ENCODE results near the gene AJAP1.

Gene AJAP1

GRCh38 chr1:4621646-4622045, 32.8 kb upstream of the AJAP1 start:
- H3K9ac ChIP-seq (ENCODE audit: low read length): no peak overlapping the region
- no peaks in the 10 kb centered on the region for H3K4me1 ChIP-seq (ENCODE audit: control insufficient read depth, insufficient read depth, low read length)
- H3K4me3 ChIP-seq (ENCODE audit: low read length): no peak overlapping the region
- H3K27me3 ChIP-seq (ENCODE audit: control insufficient read depth, insufficient read depth, low read length): no peaks in the 10 kb centered on the region
- no peaks in the 10 kb centered on the region for H3K36me3 ChIP-seq (ENCODE audit: control insufficient read depth, insufficient read depth, low read length)
- no peak overlapping the region for H3K27ac ChIP-seq (ENCODE audit: low read depth, low read length)

DNA sequence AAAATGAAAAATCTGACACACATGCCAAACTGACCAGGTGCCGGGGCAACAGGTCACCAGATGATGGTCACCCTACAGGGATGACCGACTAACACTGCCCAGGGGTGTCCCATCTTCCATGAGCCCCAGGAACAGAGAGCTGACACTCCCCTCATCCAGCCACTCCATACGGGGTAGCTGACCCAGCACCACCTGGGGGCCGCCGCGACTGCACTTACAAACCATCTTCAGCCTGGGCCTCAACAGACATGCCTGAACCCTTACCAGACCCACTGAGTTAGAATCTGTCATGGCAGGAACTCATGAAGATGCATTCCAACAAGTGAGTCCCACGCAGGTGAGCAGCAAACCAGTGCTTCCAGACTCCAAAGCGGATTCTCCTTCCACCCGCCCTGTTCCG, 31.6 kb upstream of the AJAP1 start:
- Histone ChIP-seq H3K36me3 (ENCODE audit: control insufficient read depth, insufficient read depth, low read length) (no peaks in the 10 kb centered on the region), H3K4me3 (ENCODE audit: low read length) (no peak overlapping the region), H3K9ac (ENCODE audit: low read length) (no peak overlapping the region), H3K4me1 (ENCODE audit: control insufficient read depth, insufficient read depth, low read length) (no peaks in the 10 kb centered on the region), H3K27me3 (ENCODE audit: control insufficient read depth, insufficient read depth, low read length) (no peaks in the 10 kb centered on the region), H3K27ac (ENCODE audit: low read depth, low read length) (no peak overlapping the region)

- Histone ChIP-seq H3K36me3 (ENCODE audit: control insufficient read depth, insufficient read depth, low read length) (no peaks in the 10 kb centered on the region), H3K4me3 (ENCODE audit: low read length) (no peak overlapping the region), H3K9ac (ENCODE audit: low read length) (no peak overlapping the region), H3K27ac (ENCODE audit: low read depth, low read length) (no peak overlapping the region), H3K27me3 (ENCODE audit: control insufficient read depth, insufficient read depth, low read length) (no peaks in the 10 kb centered on the region), H3K4me1 (ENCODE audit: control insufficient read depth, insufficient read depth, low read length) (no peaks in the 10 kb centered on the region)
Measured at GRCh38 chr1:4624141-4624715, 30.2 kb upstream of the AJAP1 start.

GRCh38 chr1:4624801-4625200, 29.6 kb upstream of the AJAP1 start:
- Histone ChIP-seq H3K4me3 (ENCODE audit: low read length) (no peak overlapping the region), H3K27me3 (ENCODE audit: control insufficient read depth, insufficient read depth, low read length) (no peaks in the 10 kb centered on the region), H3K4me1 (ENCODE audit: control insufficient read depth, insufficient read depth, low read length) (no peaks in the 10 kb centered on the region), H3K27ac (ENCODE audit: low read depth, low read length) (no peak overlapping the region), H3K9ac (ENCODE audit: low read length) (no peak overlapping the region), H3K36me3 (ENCODE audit: control insufficient read depth, insufficient read depth, low read length) (no peaks in the 10 kb centered on the region)

GRCh38 chr1:4626061-4626460, 28.3 kb upstream of the AJAP1 start:
- H3K36me3 ChIP-seq (ENCODE audit: control insufficient read depth, insufficient read depth, low read length): no peaks in the 10 kb centered on the region
- H3K9ac ChIP-seq (ENCODE audit: low read length): no peak overlapping the region
- peaks cover under 1% of the 10 kb centered on the region for H3K27me3 ChIP-seq (ENCODE audit: control insufficient read depth, insufficient read depth, low read length)
- H3K4me3 ChIP-seq (ENCODE audit: low read length): no peak overlapping the region
- H3K27ac ChIP-seq (ENCODE audit: low read depth, low read length): no peak overlapping the region
- H3K4me1 ChIP-seq (ENCODE audit: control insufficient read depth, insufficient read depth, low read length): no peaks in the 10 kb centered on the region

- Histone ChIP-seq H3K9ac (ENCODE audit: low read length) (no peak overlapping the region), H3K4me3 (ENCODE audit: low read length) (no peak overlapping the region), H3K4me1 (ENCODE audit: control insufficient read depth, insufficient read depth, low read length) (no peaks in the 10 kb centered on the region), H3K27ac (ENCODE audit: low read depth, low read length) (no peak overlapping the region), H3K36me3 (ENCODE audit: control insufficient read depth, insufficient read depth, low read length) (no peaks in the 10 kb centered on the region), H3K27me3 (ENCODE audit: control insufficient read depth, insufficient read depth, low read length) (peaks cover 6% of the 10 kb centered on the region)
Measured at GRCh38 chr1:4626560-4627319, 27.7 kb upstream of the AJAP1 start.

GRCh38 chr1:4627353-4627752, 27.1 kb upstream of the AJAP1 start:
- peaks cover 6% of the 10 kb centered on the region for H3K27me3 ChIP-seq (ENCODE audit: control insufficient read depth, insufficient read depth, low read length)
- no peaks in the 10 kb centered on the region for H3K4me1 ChIP-seq (ENCODE audit: control insufficient read depth, insufficient read depth, low read length)
- no peak overlapping the region for H3K27ac ChIP-seq (ENCODE audit: low read depth, low read length)
- no peaks in the 10 kb centered on the region for H3K36me3 ChIP-seq (ENCODE audit: control insufficient read depth, insufficient read depth, low read length)
- H3K4me3 ChIP-seq (ENCODE audit: low read length): no peak overlapping the region
- H3K9ac ChIP-seq (ENCODE audit: low read length): no peak overlapping the region

- Histone ChIP-seq H3K27ac (ENCODE audit: low read depth, low read length) (no peak overlapping the region), H3K36me3 (ENCODE audit: control insufficient read depth, insufficient read depth, low read length) (no peaks in the 10 kb centered on the region), H3K4me1 (ENCODE audit: control insufficient read depth, insufficient read depth, low read length) (no peaks in the 10 kb centered on the region), H3K9ac (ENCODE audit: low read length) (no peak overlapping the region), H3K4me3 (ENCODE audit: low read length) (no peak overlapping the region), H3K27me3 (ENCODE audit: control insufficient read depth, insufficient read depth, low read length) (peaks cover 6% of the 10 kb centered on the region)
Measured at GRCh38 chr1:4628992-4629391, 25.4 kb upstream of the AJAP1 start.

DNA sequence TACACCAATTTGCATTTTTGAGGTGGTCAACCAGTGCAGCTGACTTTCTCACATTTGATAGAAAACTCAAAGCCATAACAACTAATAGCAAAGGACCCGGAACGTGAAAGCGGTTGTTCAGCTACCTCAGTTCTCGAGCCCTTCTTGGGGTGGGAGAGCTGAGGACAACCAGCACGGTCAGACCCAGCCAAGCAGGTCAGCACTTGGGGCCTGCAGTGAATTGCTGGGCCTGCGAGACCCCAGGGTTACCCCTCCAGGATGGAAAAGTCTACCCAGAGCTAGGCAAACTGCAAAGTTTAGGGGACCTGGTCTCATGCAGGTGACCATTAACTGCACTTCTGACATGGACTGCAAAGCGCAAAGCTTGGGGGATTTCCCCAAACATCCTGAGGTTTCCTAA, 23.8 kb upstream of the AJAP1 start:
- H3K36me3 ChIP-seq (ENCODE audit: control insufficient read depth, insufficient read depth, low read length): no peaks in the 10 kb centered on the region
- no peak overlapping the region for H3K4me3 ChIP-seq (ENCODE audit: low read length)
- no peak overlapping the region for H3K9ac ChIP-seq (ENCODE audit: low read length)
- peaks cover 6% of the 10 kb centered on the region for H3K27me3 ChIP-seq (ENCODE audit: control insufficient read depth, insufficient read depth, low read length)
- no peaks in the 10 kb centered on the region for H3K4me1 ChIP-seq (ENCODE audit: control insufficient read depth, insufficient read depth, low read length)
- no peak overlapping the region for H3K27ac ChIP-seq (ENCODE audit: low read depth, low read length)

DNA sequence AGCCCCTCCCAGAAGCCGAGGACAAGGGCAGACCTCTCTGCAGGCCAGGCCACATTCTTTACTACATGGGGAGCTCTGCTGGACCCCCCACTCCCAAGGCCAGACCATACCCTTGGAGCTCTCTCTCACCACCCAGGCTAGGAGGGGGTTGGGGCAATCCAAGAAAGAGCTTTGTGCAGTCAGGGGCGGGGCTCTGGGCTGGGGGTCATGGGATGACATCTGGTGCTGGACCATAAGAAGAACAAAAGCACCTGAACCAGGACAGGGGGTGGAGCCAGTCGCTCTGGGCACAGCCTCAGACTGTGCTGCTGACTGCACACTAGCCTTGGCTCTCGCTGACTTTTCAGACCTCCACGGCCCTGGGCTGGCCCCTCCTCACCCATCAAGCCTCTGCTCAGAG, 23.1 kb upstream of the AJAP1 start:
- H3K4me1 ChIP-seq (ENCODE audit: control insufficient read depth, insufficient read depth, low read length): no peaks in the 10 kb centered on the region
- H3K27me3 ChIP-seq (ENCODE audit: control insufficient read depth, insufficient read depth, low read length): peaks cover 6% of the 10 kb centered on the region
- no peak overlapping the region for H3K4me3 ChIP-seq (ENCODE audit: low read length)
- H3K27ac ChIP-seq (ENCODE audit: low read depth, low read length): no peak overlapping the region
- no peaks in the 10 kb centered on the region for H3K36me3 ChIP-seq (ENCODE audit: control insufficient read depth, insufficient read depth, low read length)
- H3K9ac ChIP-seq (ENCODE audit: low read length): no peak overlapping the region

GRCh38 chr1:4633346-4633745, 21.1 kb upstream of the AJAP1 start:
- no peak overlapping the region for H3K9ac ChIP-seq (ENCODE audit: low read length)
- no peaks in the 10 kb centered on the region for H3K36me3 ChIP-seq (ENCODE audit: control insufficient read depth, insufficient read depth, low read length)
- no peaks in the 10 kb centered on the region for H3K4me1 ChIP-seq (ENCODE audit: control insufficient read depth, insufficient read depth, low read length)
- peaks cover 6% of the 10 kb centered on the region for H3K27me3 ChIP-seq (ENCODE audit: control insufficient read depth, insufficient read depth, low read length)
- H3K27ac ChIP-seq (ENCODE audit: low read depth, low read length): no peak overlapping the region
- no peak overlapping the region for H3K4me3 ChIP-seq (ENCODE audit: low read length)

- Histone ChIP-seq H3K4me1 (ENCODE audit: control insufficient read depth, insufficient read depth, low read length) (no peaks in the 10 kb centered on the region), H3K9ac (ENCODE audit: low read length) (no peak overlapping the region), H3K27me3 (ENCODE audit: control insufficient read depth, insufficient read depth, low read length) (peaks cover 6% of the 10 kb centered on the region), H3K27ac (ENCODE audit: low read depth, low read length) (no peak overlapping the region), H3K4me3 (ENCODE audit: low read length) (no peak overlapping the region), H3K36me3 (ENCODE audit: control insufficient read depth, insufficient read depth, low read length) (no peaks in the 10 kb centered on the region)
Measured at GRCh38 chr1:4634156-4634792, 20.1 kb upstream of the AJAP1 start.

Measured in rectal smooth muscle tissue (tissue), 1 donor.